PFSK-1 (cell line): Measurements from ENCODE around the gene IGSF9B.

ENCODE experiments used
- POLR2AphosphoS5 ChIP-seq: IDR thresholded peaks from 2 replicates; pipeline ENCODE4 v1.6.1; 2012; ENCODE audit warnings: low read depth, mild to moderate bottlenecking, control low read depth, low read length, moderate library complexity
- TF ChIP-seq, protein P1 (sequence below), 2 experiments: IDR thresholded peaks; 2 replicates each; pipeline versions ENCODE4 v1.6.1 to v1.8.0; 2011 to 2012; ENCODE audit warnings: low read depth in 2 of 2, low read length in 2 of 2, control low read depth in 1 of 2, inconsistent platforms in 1 of 2, mild to moderate bottlenecking in 1 of 2, moderate library complexity in 1 of 2; ENCODE audit not compliant: insufficient read depth in 1 of 2

DNA sequence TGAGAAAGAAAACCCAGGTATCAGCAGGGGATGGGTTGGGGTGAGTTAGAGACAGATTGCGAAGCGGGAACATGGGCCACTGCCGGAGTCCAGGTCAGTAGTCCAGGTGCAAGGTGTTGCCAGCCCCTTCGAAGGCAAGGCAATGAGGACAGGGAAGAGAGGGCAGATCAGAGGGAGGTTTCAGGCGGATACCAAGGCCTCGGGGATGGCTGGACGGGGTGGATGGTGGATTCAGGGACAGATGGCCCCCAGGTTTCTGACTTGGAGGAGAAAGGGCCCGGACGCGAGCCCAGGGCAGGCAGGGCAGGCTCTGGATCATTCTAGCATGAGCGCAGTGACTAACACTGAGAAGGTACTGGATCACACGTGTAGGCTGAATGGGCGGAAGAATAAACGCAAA is 25.4 kb upstream of the IGSF9B start:
- no peak for TF ChIP-seq POLR2AphosphoS5
- TF ChIP-seq, protein P1, sequence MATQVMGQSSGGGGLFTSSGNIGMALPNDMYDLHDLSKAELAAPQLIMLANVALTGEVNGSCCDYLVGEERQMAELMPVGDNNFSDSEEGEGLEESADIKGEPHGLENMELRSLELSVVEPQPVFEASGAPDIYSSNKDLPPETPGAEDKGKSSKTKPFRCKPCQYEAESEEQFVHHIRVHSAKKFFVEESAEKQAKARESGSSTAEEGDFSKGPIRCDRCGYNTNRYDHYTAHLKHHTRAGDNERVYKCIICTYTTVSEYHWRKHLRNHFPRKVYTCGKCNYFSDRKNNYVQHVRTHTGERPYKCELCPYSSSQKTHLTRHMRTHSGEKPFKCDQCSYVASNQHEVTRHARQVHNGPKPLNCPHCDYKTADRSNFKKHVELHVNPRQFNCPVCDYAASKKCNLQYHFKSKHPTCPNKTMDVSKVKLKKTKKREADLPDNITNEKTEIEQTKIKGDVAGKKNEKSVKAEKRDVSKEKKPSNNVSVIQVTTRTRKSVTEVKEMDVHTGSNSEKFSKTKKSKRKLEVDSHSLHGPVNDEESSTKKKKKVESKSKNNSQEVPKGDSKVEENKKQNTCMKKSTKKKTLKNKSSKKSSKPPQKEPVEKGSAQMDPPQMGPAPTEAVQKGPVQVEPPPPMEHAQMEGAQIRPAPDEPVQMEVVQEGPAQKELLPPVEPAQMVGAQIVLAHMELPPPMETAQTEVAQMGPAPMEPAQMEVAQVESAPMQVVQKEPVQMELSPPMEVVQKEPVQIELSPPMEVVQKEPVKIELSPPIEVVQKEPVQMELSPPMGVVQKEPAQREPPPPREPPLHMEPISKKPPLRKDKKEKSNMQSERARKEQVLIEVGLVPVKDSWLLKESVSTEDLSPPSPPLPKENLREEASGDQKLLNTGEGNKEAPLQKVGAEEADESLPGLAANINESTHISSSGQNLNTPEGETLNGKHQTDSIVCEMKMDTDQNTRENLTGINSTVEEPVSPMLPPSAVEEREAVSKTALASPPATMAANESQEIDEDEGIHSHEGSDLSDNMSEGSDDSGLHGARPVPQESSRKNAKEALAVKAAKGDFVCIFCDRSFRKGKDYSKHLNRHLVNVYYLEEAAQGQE (IDR thresholded peaks at IDR 0.05; ENCODE audit: insufficient read depth in 1 of 2, low read depth in 2 of 2, low read length in 2 of 2): no peak
